ENCODE data around the gene LIPC. TPM values are rescaled to one million over a fixed set of nuclear protein-coding genes. Genes with fewer than 3 reads are reported as not detected.

The LIPC gene
- total and polyA plus RNA-seq, 2 donors, result 2.0 to 2.4 TPM

GRCh38 chr15:58436552-58436951, 4.8 kb downstream of the LIPC start:
- Histone ChIP-seq H3K27ac (ENCODE audit: low read depth in 1 of 2, low read length in 1 of 2) (no peak overlapping the region), H3K36me3 (ENCODE audit: control insufficient read depth in 2 of 2, insufficient read depth in 2 of 2, low read length in 1 of 2) (peaks cover 0 to 2% of the 10 kb centered on the region in 2 donors)
- over 99% methylated on average over 4 of the region's 4 CpGs for WGBS

GRCh38 chr15:58437531-58438105, 5.8 kb downstream of the LIPC start:
- Histone ChIP-seq H3K36me3 (ENCODE audit: control insufficient read depth in 2 of 2, insufficient read depth in 2 of 2, low read length in 1 of 2) (peaks cover 0 to 2% of the 10 kb centered on the region in 2 donors), H3K27me3 (ENCODE audit: control insufficient read depth in 2 of 2, insufficient read depth in 1 of 2, low read length in 1 of 2) (no peaks in the 10 kb centered on the region), H3K27ac (ENCODE audit: low read depth in 1 of 2, low read length in 1 of 2) (no peak overlapping the region), H3K9me3 (ENCODE audit: control insufficient read depth in 2 of 2, insufficient read depth in 1 of 2, low read length in 1 of 2) (no peaks in the 10 kb centered on the region), H3K4me1 (ENCODE audit: control insufficient read depth in 2 of 2, insufficient read depth in 2 of 2, low read length in 2 of 2) (peaks cover 21 to 55% of the 10 kb centered on the region in 2 donors), H3K4me3 (ENCODE audit: low read length in 2 of 2) (no peak overlapping the region)
- 98% methylated on average over 9 of the region's 9 CpGs for WGBS
- no peak for DNase-seq (ENCODE audit: low read depth in 6 of 9, low spot score in 9 of 9)

More at GRCh38 chr15:58436552-58436951, 4.8 kb downstream of the LIPC start:
- H3K9me3 ChIP-seq (ENCODE audit: control insufficient read depth in 2 of 2, insufficient read depth in 1 of 2, low read length in 1 of 2), result no peaks in the 10 kb centered on the region
- no peaks in the 10 kb centered on the region for H3K27me3 ChIP-seq (ENCODE audit: control insufficient read depth in 2 of 2, insufficient read depth in 1 of 2, low read length in 1 of 2)
- DNase-seq (ENCODE audit: low read depth in 6 of 9, low spot score in 9 of 9), result no peak
- no peak overlapping the region for H3K4me3 ChIP-seq (ENCODE audit: low read length in 2 of 2)
- H3K4me1 ChIP-seq (ENCODE audit: control insufficient read depth in 2 of 2, insufficient read depth in 2 of 2, low read length in 2 of 2), result peaks cover 18 to 53% of the 10 kb centered on the region in 2 donors

- 99% methylated on average over 9 of the region's 9 CpGs for WGBS
- Histone ChIP-seq H3K4me3 (ENCODE audit: low read length in 2 of 2) (no peak overlapping the region), H3K27ac (ENCODE audit: low read depth in 1 of 2, low read length in 1 of 2) (no peak overlapping the region), H3K27me3 (ENCODE audit: control insufficient read depth in 2 of 2, insufficient read depth in 1 of 2, low read length in 1 of 2) (no peaks in the 10 kb centered on the region), H3K36me3 (ENCODE audit: control insufficient read depth in 2 of 2, insufficient read depth in 2 of 2, low read length in 1 of 2) (peaks cover 0 to 2% of the 10 kb centered on the region in 2 donors), H3K4me1 (ENCODE audit: control insufficient read depth in 2 of 2, insufficient read depth in 2 of 2, low read length in 2 of 2) (peaks cover 21 to 55% of the 10 kb centered on the region in 2 donors), H3K9me3 (ENCODE audit: control insufficient read depth in 2 of 2, insufficient read depth in 1 of 2, low read length in 1 of 2) (no peaks in the 10 kb centered on the region)
- no peak for DNase-seq (ENCODE audit: low read depth in 6 of 9, low spot score in 9 of 9)
These were observed 6.3 kb downstream of the LIPC start for GRCh38 chr15:58438111-58438510.

GRCh38 chr15:58438956-58439355, 7.2 kb downstream of the LIPC start:
- DNase-seq (ENCODE audit: low read depth in 6 of 9, low spot score in 9 of 9), result peak in 2 of 9 donors; percentile 58 to 74
- 81% methylated on average over 7 of the region's 7 CpGs for WGBS
- H3K27ac ChIP-seq (ENCODE audit: low read depth in 1 of 2, low read length in 1 of 2), result peak overlapping the region in 1 of 2 donors; percentile 9
- H3K27me3 ChIP-seq (ENCODE audit: control insufficient read depth in 2 of 2, insufficient read depth in 1 of 2, low read length in 1 of 2), result no peaks in the 10 kb centered on the region
- H3K36me3 ChIP-seq (ENCODE audit: control insufficient read depth in 2 of 2, insufficient read depth in 2 of 2, low read length in 1 of 2), result peaks cover 0 to 2% of the 10 kb centered on the region in 2 donors
- H3K4me1 ChIP-seq (ENCODE audit: control insufficient read depth in 2 of 2, insufficient read depth in 2 of 2, low read length in 2 of 2), result peaks cover 21 to 61% of the 10 kb centered on the region in 2 donors
- H3K4me3 ChIP-seq (ENCODE audit: low read length in 2 of 2), result no peak overlapping the region
- H3K9me3 ChIP-seq (ENCODE audit: control insufficient read depth in 2 of 2, insufficient read depth in 1 of 2, low read length in 1 of 2), result no peaks in the 10 kb centered on the region

DNA sequence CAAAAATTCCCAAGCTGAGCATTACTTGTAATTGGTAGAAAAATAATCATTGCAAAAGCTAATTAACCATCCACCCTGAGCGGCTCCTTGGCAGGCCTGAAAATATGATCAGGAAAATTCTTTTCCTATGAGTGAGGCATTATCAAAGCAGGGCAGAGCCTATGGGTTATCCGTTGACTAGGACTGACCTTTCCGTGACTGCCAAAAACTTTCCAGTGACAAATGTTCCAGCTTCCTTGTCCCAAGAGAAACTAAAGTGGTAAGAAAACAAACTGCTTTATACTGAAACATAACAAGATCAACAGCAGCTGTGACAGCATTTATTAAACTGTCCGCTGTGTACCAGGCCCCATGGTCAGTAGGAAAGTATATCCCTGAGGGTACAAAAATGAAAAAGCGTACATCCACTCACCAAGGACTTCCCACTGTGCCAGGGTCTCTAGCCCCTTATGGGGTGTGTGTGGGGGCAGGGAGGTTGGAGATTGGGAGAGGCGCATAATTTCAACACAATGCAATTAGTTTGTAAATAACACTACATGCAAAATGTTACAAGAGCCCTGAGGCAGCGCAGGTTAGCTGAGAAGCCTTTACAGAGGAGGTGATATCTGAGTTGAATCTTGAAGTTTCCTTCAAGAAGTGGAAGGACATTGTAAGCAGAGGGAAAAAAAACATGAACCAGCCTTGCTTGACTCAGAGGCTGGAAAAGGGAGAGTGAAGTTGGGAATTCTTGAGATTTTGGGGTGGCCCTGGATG, 8.5 kb downstream of the LIPC start:
- Histone ChIP-seq H3K4me3 (ENCODE audit: low read length in 2 of 2) (no peak overlapping the region), H3K36me3 (ENCODE audit: control insufficient read depth in 2 of 2, insufficient read depth in 2 of 2, low read length in 1 of 2) (no peaks in the 10 kb centered on the region), H3K4me1 (ENCODE audit: control insufficient read depth in 2 of 2, insufficient read depth in 2 of 2, low read length in 2 of 2) (peaks cover 21 to 68% of the 10 kb centered on the region in 2 donors), H3K27ac (ENCODE audit: low read depth in 1 of 2, low read length in 1 of 2) (no peak overlapping the region), H3K9me3 (ENCODE audit: control insufficient read depth in 2 of 2, insufficient read depth in 1 of 2, low read length in 1 of 2) (no peaks in the 10 kb centered on the region), H3K27me3 (ENCODE audit: control insufficient read depth in 2 of 2, insufficient read depth in 1 of 2, low read length in 1 of 2) (no peaks in the 10 kb centered on the region)
- WGBS, result 98% methylated on average over 7 of the region's 7 CpGs
- no peak for DNase-seq (ENCODE audit: low read depth in 6 of 9, low spot score in 9 of 9)

GRCh38 chr15:58440922-58441321, 9.1 kb downstream of the LIPC start:
- no peaks in the 10 kb centered on the region for H3K36me3 ChIP-seq (ENCODE audit: control insufficient read depth in 2 of 2, insufficient read depth in 2 of 2, low read length in 1 of 2)
- H3K4me3 ChIP-seq (ENCODE audit: low read length in 2 of 2), result no peak overlapping the region
- DNase-seq (ENCODE audit: low read depth in 6 of 9, low spot score in 9 of 9), result no peak
- no peaks in the 10 kb centered on the region for H3K9me3 ChIP-seq (ENCODE audit: control insufficient read depth in 2 of 2, insufficient read depth in 1 of 2, low read length in 1 of 2)
- H3K4me1 ChIP-seq (ENCODE audit: control insufficient read depth in 2 of 2, insufficient read depth in 2 of 2, low read length in 2 of 2), result peaks cover 21 to 70% of the 10 kb centered on the region in 2 donors
- no peaks in the 10 kb centered on the region for H3K27me3 ChIP-seq (ENCODE audit: control insufficient read depth in 2 of 2, insufficient read depth in 1 of 2, low read length in 1 of 2)
- H3K27ac ChIP-seq (ENCODE audit: low read depth in 1 of 2, low read length in 1 of 2), result no peak overlapping the region
- WGBS, result 100% methylated on average over 1 of the region's 1 CpG

DNA sequence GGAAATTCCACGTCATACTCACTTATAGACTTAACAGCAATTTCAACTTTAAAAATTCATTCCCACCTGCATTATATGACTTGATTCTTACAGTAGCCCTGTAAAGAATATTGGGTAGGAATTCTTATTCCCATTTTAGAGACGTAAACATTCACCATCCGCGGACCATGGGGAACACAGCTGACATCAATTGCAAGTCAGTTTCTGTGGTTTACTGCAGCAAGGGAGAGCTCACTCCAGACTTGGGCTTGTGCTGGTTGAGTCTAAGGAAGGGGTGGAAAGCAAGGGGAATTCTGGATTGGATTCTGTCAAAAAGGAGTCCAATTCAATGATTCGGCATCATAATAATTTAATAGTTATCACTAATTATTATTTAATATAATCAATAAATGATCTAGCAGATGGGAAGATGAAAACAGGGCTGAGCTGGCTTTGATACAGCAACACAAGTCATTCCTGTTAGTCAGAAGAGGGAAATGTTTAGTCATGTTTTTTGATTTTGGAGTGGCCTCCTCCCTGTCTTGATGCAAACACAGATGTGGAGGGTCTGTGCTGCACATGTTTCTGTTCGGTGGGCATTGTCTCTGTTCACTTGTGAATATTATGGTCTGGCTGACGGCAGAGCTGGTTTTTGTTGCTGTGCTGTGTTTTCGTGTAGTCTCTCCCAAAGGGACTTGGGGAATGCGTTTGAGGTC, 9.7 kb downstream of the LIPC start:
- H3K27me3 ChIP-seq (ENCODE audit: control insufficient read depth in 2 of 2, insufficient read depth in 1 of 2, low read length in 1 of 2), result no peaks in the 10 kb centered on the region
- H3K9me3 ChIP-seq (ENCODE audit: control insufficient read depth in 2 of 2, insufficient read depth in 1 of 2, low read length in 1 of 2), result no peaks in the 10 kb centered on the region
- WGBS, result 95% methylated on average over 9 of the region's 9 CpGs
- H3K4me1 ChIP-seq (ENCODE audit: control insufficient read depth in 2 of 2, insufficient read depth in 2 of 2, low read length in 2 of 2), result peaks cover 21 to 70% of the 10 kb centered on the region in 2 donors
- DNase-seq (ENCODE audit: low read depth in 6 of 9, low spot score in 9 of 9), result no peak
- no peak overlapping the region for H3K4me3 ChIP-seq (ENCODE audit: low read length in 2 of 2)
- H3K27ac ChIP-seq (ENCODE audit: low read depth in 1 of 2, low read length in 1 of 2), result no peak overlapping the region
- H3K36me3 ChIP-seq (ENCODE audit: control insufficient read depth in 2 of 2, insufficient read depth in 2 of 2, low read length in 1 of 2), result no peaks in the 10 kb centered on the region

DNA sequence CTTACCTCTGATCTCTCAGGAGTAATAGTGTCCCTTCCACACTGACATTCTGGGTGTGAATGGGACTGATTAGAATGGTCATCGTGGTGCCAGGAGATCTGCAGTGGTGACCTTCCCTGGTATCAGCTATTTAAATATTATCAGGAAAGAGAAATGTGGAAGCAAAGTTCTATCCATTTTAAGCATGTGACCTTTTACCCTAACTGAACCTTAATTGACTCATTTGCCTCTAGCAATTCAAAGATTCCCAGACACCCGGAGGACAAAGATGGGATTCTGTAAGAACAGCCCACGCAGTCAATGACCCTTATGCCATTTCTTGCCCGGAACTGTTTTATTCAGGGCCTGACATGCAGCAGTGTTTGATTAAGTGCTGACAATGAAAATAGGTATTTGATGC, 10.3 kb downstream of the LIPC start:
- no peak overlapping the region for H3K27ac ChIP-seq (ENCODE audit: low read depth in 1 of 2, low read length in 1 of 2)
- H3K9me3 ChIP-seq (ENCODE audit: control insufficient read depth in 2 of 2, insufficient read depth in 1 of 2, low read length in 1 of 2), result no peaks in the 10 kb centered on the region

GRCh38 chr15:58443308-58443707, 11.5 kb downstream of the LIPC start:
- Histone ChIP-seq H3K27me3 (ENCODE audit: control insufficient read depth in 2 of 2, insufficient read depth in 1 of 2, low read length in 1 of 2) (no peaks in the 10 kb centered on the region), H3K27ac (ENCODE audit: low read depth in 1 of 2, low read length in 1 of 2) (no peak overlapping the region), H3K4me3 (ENCODE audit: low read length in 2 of 2) (no peak overlapping the region), H3K36me3 (ENCODE audit: control insufficient read depth in 2 of 2, insufficient read depth in 2 of 2, low read length in 1 of 2) (no peaks in the 10 kb centered on the region), H3K9me3 (ENCODE audit: control insufficient read depth in 2 of 2, insufficient read depth in 1 of 2, low read length in 1 of 2) (no peaks in the 10 kb centered on the region), H3K4me1 (ENCODE audit: control insufficient read depth in 2 of 2, insufficient read depth in 2 of 2, low read length in 2 of 2) (peaks cover 22 to 68% of the 10 kb centered on the region in 2 donors)
- no peak for DNase-seq (ENCODE audit: low read depth in 6 of 9, low spot score in 9 of 9)
- WGBS, result 98% methylated on average over 4 of the region's 4 CpGs

More for the DNA sequence above, 10.3 kb downstream of the LIPC start:
- H3K4me3 ChIP-seq (ENCODE audit: low read length in 2 of 2), result no peak overlapping the region
- no peaks in the 10 kb centered on the region for H3K27me3 ChIP-seq (ENCODE audit: control insufficient read depth in 2 of 2, insufficient read depth in 1 of 2, low read length in 1 of 2)
- H3K36me3 ChIP-seq (ENCODE audit: control insufficient read depth in 2 of 2, insufficient read depth in 2 of 2, low read length in 1 of 2), result no peaks in the 10 kb centered on the region
- no peak for DNase-seq (ENCODE audit: low read depth in 6 of 9, low spot score in 9 of 9)
- 97% methylated on average over 4 of the region's 4 CpGs for WGBS
- peaks cover 16 to 70% of the 10 kb centered on the region in 2 donors for H3K4me1 ChIP-seq (ENCODE audit: control insufficient read depth in 2 of 2, insufficient read depth in 2 of 2, low read length in 2 of 2)
